ENCODE data around the gene ITPRID2.

ITPRID2 gene

GRCh38 chr2:181970160-181970794 is 78.7 kb downstream of the ITPRID2 start:
- DNase-seq: no peak

GRCh38 chr2:181971032-181971431 is 79.5 kb downstream of the ITPRID2 start:
- no peak for DNase-seq

GRCh38 chr2:181972431-181973170 is 81.1 kb downstream of the ITPRID2 start:
- no peak for DNase-seq

- no peak for DNase-seq
These were observed 81.7 kb downstream of the ITPRID2 start for GRCh38 chr2:181973171-181973783.

GRCh38 chr2:181977661-181978350 is 86.3 kb downstream of the ITPRID2 start:
- no peak for DNase-seq

GRCh38 chr2:181978351-181979150 is 87.0 kb downstream of the ITPRID2 start:
- no peak for DNase-seq

Data from stimulated activated CD4-positive, alpha-beta T cell treated with anti-CD3 and anti-CD28 coated beads, Interleukin-12 subunit alpha, Interleukin-12 subunit beta, amount 100 ng/mL, for 4 hours (primary cell).